GM23248 (cell line): ENCODE results near the gene ADSS1. TPM values are rescaled to one million over a fixed set of nuclear protein-coding genes. Genes with fewer than 3 reads are reported as not detected.

Experiments used
- DNase-seq: peaks from one replicate; pipeline ENCODE4 v3.0.0-alpha.2; 2015
- H2AFZ ChIP-seq: fragments of 200-600 bp; sonication (generic); 2 replicates; pipeline ENCODE4 v1.6.1; 2016; ENCODE audit warnings: antibody characterized with exemption
- H3F3A ChIP-seq: fragments of 200-600 bp; sonication (generic); 2 replicates; pipeline ENCODE4 v1.6.1; 2016; ENCODE audit warnings: mild to moderate bottlenecking, antibody characterized with exemption, mixed run types; ENCODE audit not compliant: insufficient read depth
- H3K27ac ChIP-seq: fragments of 200-600 bp; sonication (generic); 2 replicates; pipeline ENCODE4 v1.5.1; 2016; ENCODE audit warnings: mild to moderate bottlenecking
- H3K27me3 ChIP-seq: fragments of 200-600 bp; sonication (generic); replicated peaks from 2 replicates; pipeline ENCODE4 v1.6.1; 2016; ENCODE audit warnings: mild to moderate bottlenecking; ENCODE audit not compliant: insufficient read depth
- H3K36me3 ChIP-seq: fragments of 200-600 bp; sonication (generic); 2 replicates; pipeline ENCODE4 v1.6.1; 2016; ENCODE audit warnings: low read depth, mild to moderate bottlenecking
- H3K4me1 ChIP-seq: fragments of 200-600 bp; sonication (generic); 2 replicates; pipeline ENCODE4 v1.6.1; 2016; ENCODE audit warnings: mild to moderate bottlenecking; ENCODE audit not compliant: insufficient read depth
- H3K4me2 ChIP-seq: fragments of 200-600 bp; sonication (generic); one replicate; pipeline ENCODE4 v1.6.1; 2016; ENCODE audit warnings: mild to moderate bottlenecking; ENCODE audit not compliant: unreplicated experiment
- H3K4me3 ChIP-seq: fragments of 200-600 bp; sonication (generic); 2 replicates; pipeline ENCODE4 v1.5.1; 2016; ENCODE audit warnings: mild to moderate bottlenecking
- H3K79me2 ChIP-seq: fragments of 200-600 bp; sonication (generic); 2 replicates; pipeline ENCODE4 v1.6.1; 2016; ENCODE audit warnings: mild to moderate bottlenecking; ENCODE audit not compliant: insufficient read depth
- H3K9ac ChIP-seq: fragments of 200-600 bp; sonication (generic); 2 replicates; pipeline ENCODE4 v1.6.1; 2016; ENCODE audit warnings: mild to moderate bottlenecking
- H3K9me2 ChIP-seq: fragments of 200-600 bp; sonication (generic); 2 replicates; pipeline ENCODE4 v1.6.1; 2016; ENCODE audit warnings: mixed run types, mild to moderate bottlenecking, moderate library complexity; ENCODE audit not compliant: insufficient read depth
- H3K9me3 ChIP-seq: fragments of 200-600 bp; sonication (generic); one replicate; pipeline ENCODE4 v1.6.1; 2017; ENCODE audit warnings: low read depth
- H4K20me1 ChIP-seq: fragments of 200-600 bp; sonication (generic); 2 replicates; pipeline ENCODE4 v1.6.0; 2016; ENCODE audit not compliant: insufficient read depth
- EZH2 ChIP-seq: fragments of 200-600 bp; sonication (generic); IDR thresholded peaks from 2 replicates; pipeline ENCODE4 v1.6.1; 2018; ENCODE audit warnings: antibody characterized with exemption, mild to moderate bottlenecking; ENCODE audit not compliant: insufficient read depth, poor library complexity, severe bottlenecking
- EZH2phosphoT487 ChIP-seq: fragments of 200-600 bp; sonication (generic); IDR thresholded peaks from 2 replicates; pipeline ENCODE4 v1.6.1; 2018; ENCODE audit warnings: antibody characterized with exemption, moderate library complexity, mild to moderate bottlenecking, low read depth; ENCODE audit not compliant: insufficient read depth
- WGBS, 2 experiments: methylation state at CpG; one replicate each; pipeline ENCODE4 v1.1.6; 2015 to 2017; ENCODE audit warnings: low lambda C conversion rate in 2 of 2, low coverage in 1 of 2; ENCODE audit errors: missing lambda C conversion rate in 2 of 2; 5-methylcytosine and 5-hydroxymethylcytosine counted together
- in situ Hi-C: fragments of 300-500 bp; cut with MboI; formaldehyde crosslinking; loops from 2 replicates; pipeline ENCODE4 v1.15.0; 2020
- polyA plus RNA-seq: library from polyadenylated mRNA; unstranded; fragments of >200 nt; fragmentation: Nextera tagmentation; extraction: Ambion mirVana; gene quantifications from 2 replicates; pipeline ENCODE4 v1.2.1, GENCODE V29; 2016
- total RNA-seq: library from RNA; depleted of rRNA; stranded (reverse); fragments of >200 nt; shearing (Covaris generic); gene quantifications from 2 replicates; pipeline ENCODE4 v1.2.3, GENCODE V29; 2014

Gene ADSS1
- total and polyA plus RNA-seq, 2 experiments from 2014 or later = 3.7 to 7.1 TPM

- Histone ChIP-seq H3K4me3 (no peak overlapping the region), H3K27me3 (no peaks in the 10 kb centered on the region), H2AFZ (no peak overlapping the region), H3K9ac (no peak overlapping the region), H3K27ac (no peak overlapping the region), H3K4me2 (no peak overlapping the region), H3K9me3 (no peaks in the 10 kb centered on the region), H3K79me2 (no peaks in the 10 kb centered on the region), H3F3A (peaks cover 7% of the 10 kb centered on the region; the same call in 1 of the 2 replicates), H3K36me3 (no peaks in the 10 kb centered on the region), H3K4me1 (peaks cover 33% of the 10 kb centered on the region), H4K20me1 (no peaks in the 10 kb centered on the region), H3K9me2 (no peaks in the 10 kb centered on the region)
- TF ChIP-seq EZH2 = no peak
- no peak for TF ChIP-seq EZH2phosphoT487
- DNase-seq = no peak
- 89 to 93% methylated on average over 10 of the region's 10 CpGs for WGBS, 2 experiments
- in situ Hi-C loops = no loop called here
Observed at GRCh38 chr14:104684449-104684821, 39.6 kb upstream of the ADSS1 start.

GRCh38 chr14:104685216-104685997, 38.6 kb upstream of the ADSS1 start:
- 65 to 73% methylated on average over 1 to 4 of the region's 4 CpGs for WGBS, 2 experiments
- Histone ChIP-seq H3K79me2 (peaks cover 8% of the 10 kb centered on the region), H3K4me1 (peaks cover 33% of the 10 kb centered on the region), H3K27me3 (no peaks in the 10 kb centered on the region), H4K20me1 (no peaks in the 10 kb centered on the region), H3F3A (peaks cover 7% of the 10 kb centered on the region; the same call in 1 of the 2 replicates), H3K36me3 (no peaks in the 10 kb centered on the region), H2AFZ (no peak overlapping the region), H3K9me3 (no peaks in the 10 kb centered on the region), H3K9me2 (no peaks in the 10 kb centered on the region), H3K27ac (no peak overlapping the region), H3K4me3 (no peak overlapping the region), H3K9ac (no peak overlapping the region), H3K4me2 (no peak overlapping the region)
- TF ChIP-seq EZH2phosphoT487 = no peak
- no peak for TF ChIP-seq EZH2
- DNase-seq = peak; percentile 25
- in situ Hi-C loops = no loop called here

- no peaks in the 10 kb centered on the region for H3K36me3 ChIP-seq
- 100% methylated on average over 2 of the region's 2 CpGs; no CpG with 5 or more reads in 1 of the 2 experiments for WGBS, 2 experiments
- no peaks in the 10 kb centered on the region for H3K27me3 ChIP-seq
- TF ChIP-seq EZH2 = no peak
- no peak for TF ChIP-seq EZH2phosphoT487
- H4K20me1 ChIP-seq = no peaks in the 10 kb centered on the region
- peaks cover 15% of the 10 kb centered on the region for H3K79me2 ChIP-seq
- in situ Hi-C loops = no loop called here
- H3K4me1 ChIP-seq = peaks cover 28% of the 10 kb centered on the region
- H3K9me3 ChIP-seq = no peaks in the 10 kb centered on the region
- DNase-seq = no peak
- H3K4me3 ChIP-seq = no peak overlapping the region
- no peak overlapping the region for H3K27ac ChIP-seq
- H3K4me2 ChIP-seq = no peak overlapping the region
- H3K9me2 ChIP-seq = no peaks in the 10 kb centered on the region
- no peak overlapping the region for H2AFZ ChIP-seq
- H3F3A ChIP-seq = peaks cover 7% of the 10 kb centered on the region; the same call in 1 of the 2 replicates
- H3K9ac ChIP-seq = no peak overlapping the region
Observed at GRCh38 chr14:104685998-104686610, 37.9 kb upstream of the ADSS1 start.

GRCh38 chr14:104686624-104687517, 37.2 kb upstream of the ADSS1 start:
- Histone ChIP-seq H3K36me3 (no peaks in the 10 kb centered on the region), H3K9me2 (no peaks in the 10 kb centered on the region), H3K79me2 (peaks cover 23% of the 10 kb centered on the region), H3K4me3 (no peak overlapping the region), H4K20me1 (no peaks in the 10 kb centered on the region), H3K27ac (no peak overlapping the region), H3K9ac (no peak overlapping the region), H3K4me1 (peaks cover 27% of the 10 kb centered on the region), H3K9me3 (no peaks in the 10 kb centered on the region), H3K27me3 (no peaks in the 10 kb centered on the region), H2AFZ (no peak overlapping the region), H3K4me2 (no peak overlapping the region), H3F3A (0 out of 2 replicates have a peak, but pooled peaks cover 7% of the 10 kb centered on the region)
- 92% methylated on average over 16 to 20 of the region's 20 CpGs for WGBS, 2 experiments
- no peak for DNase-seq
- in situ Hi-C loops = no loop called here
- TF ChIP-seq EZH2phosphoT487 = no peak
- TF ChIP-seq EZH2 = no peak
